Stimulated activated CD4-positive, alpha-beta T cell treated with anti-CD3 and anti-CD28 coated beads, TNF-alpha, amount 100 ng/mL, for 4 hours (primary cell): Measurements from ENCODE around the gene TARBP2.
"Not testable (repeated sequence)": the region's sequence is repeated elsewhere in the genome, so short reads cannot be mapped to it uniquely, and the experiment has no call there.

Source experiments
- DNase-seq, 3 experiments: peaks; one replicate each; pipeline ENCODE4 v3.0.0-alpha.2; 2020; ENCODE audit warnings: low read depth in 3 of 3

The TARBP2 gene

GRCh38 chr12:53513712-53514410 lies 12.8 kb downstream of the TARBP2 start:
- no peak for DNase-seq

DNA sequence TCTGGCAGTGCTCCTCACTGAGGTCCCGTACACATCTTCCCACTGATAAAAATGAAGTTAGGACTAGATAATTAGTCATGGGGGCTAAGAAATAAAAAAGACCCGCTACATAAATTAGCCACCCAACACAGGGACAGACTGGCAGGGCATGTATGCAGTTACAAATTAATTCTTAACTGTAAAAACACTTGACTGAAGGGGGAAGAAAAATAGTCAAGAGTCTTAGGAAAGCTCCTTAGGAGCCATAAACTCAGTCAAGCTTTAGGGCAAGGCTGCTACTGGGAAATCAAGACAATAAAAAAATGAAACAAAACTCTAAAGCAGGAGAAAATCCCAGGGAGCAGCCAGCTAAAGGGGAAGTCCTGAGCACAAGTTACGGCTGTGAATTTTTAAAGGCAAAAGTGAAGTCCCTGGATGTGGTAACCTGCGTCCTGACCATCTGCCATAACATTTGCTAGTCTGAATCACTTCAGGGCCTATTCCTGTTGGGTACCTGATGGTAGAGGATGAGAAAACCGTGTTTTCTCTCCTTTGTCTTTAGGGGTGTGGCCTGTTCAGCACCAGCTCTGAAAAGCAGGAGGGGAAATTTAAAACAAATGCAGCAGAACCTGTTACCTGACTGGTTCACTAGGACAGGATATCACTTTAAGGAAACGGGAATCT lies 13.7 kb downstream of the TARBP2 start:
- no peak for DNase-seq

DNA sequence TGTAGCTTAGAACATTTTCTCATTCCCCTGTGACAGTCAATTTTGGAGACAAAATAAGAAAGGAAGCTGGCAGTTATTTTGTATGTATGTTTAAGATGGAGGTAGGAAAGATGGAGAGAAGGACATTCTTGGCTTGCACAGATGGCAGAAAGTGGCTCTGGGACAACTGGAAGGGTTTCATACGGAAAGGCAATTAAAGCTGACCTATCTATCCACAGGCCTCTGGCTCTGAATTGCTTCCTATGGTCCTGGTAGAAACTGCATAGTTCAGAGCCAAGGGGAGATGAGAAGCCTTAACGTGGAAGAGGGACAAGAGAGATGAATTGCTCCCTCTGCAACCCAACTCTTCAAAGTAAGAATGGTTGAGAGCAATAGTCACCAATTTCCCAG lies 14.2 kb downstream of the TARBP2 start:
- DNase-seq, result no peak

- DNase-seq, result no peak
Observed at GRCh38 chr12:53516758-53517455, 15.8 kb downstream of the TARBP2 start.

GRCh38 chr12:53518381-53518780 lies 17.3 kb downstream of the TARBP2 start:
- DNase-seq, result no peak

DNA sequence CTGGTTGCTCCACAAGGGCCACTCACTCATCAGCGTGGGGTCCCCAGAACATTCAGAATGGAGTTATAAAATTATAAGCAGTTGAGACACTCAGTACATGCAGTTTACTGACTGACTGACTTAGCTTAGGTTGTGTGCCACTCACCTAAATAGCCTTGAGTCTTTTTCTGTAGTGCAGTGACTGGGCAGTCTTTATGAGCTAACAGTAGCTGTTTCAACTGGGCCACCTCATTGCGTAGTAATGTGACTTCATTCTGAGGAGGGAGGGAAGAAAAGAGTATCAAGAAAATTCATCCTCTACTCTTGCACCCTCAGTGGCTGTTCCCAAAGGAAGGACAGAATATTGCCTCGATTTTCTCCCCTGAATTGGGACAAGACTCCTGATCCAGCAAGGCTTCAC lies 22.0 kb downstream of the TARBP2 start:
- DNase-seq, result no peak

GRCh38 chr12:53524476-53524875 lies 23.4 kb downstream of the TARBP2 start:
- DNase-seq, result no peak

DNA sequence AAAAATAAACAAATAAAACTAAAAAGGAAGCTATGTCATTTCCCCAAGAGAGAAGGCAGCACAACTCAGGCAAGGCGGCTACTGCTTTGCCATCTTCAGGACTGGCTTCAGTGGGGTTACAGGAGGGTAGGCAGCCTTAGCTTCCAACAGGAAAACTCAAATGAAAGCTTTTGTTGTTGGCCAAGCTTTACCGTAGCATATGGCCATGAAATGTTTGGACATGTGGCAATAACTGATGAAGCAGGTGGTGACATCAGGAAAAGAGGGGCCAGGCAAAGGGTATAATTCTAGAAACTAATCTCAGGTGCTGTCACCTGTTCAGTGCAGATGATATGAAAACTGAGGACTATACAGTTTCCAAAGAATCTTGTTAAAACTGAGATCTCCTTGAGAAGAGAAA lies 29.0 kb downstream of the TARBP2 start:
- DNase-seq, result no peak

DNA sequence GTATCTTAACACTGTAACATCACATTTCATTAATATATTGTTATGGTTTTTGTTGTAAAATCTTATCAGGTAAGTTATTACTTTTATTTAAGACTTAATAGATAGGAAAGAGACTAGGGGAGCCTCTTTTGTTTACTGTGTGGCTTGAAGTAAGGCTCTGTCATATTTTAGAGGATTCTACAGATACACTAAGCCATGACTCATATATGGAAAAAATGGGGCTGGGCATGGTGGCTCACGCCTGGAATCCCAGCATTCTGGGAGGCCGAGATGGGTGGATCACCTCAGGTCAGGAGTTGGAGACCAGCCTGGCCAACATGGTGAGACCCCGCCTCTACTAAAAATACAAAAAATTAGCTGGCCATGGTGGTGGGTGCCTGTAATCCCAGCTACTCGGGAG lies 29.8 kb downstream of the TARBP2 start:
- no peak for DNase-seq

- DNase-seq, result no peak
Observed at GRCh38 chr12:53532021-53532420, 30.9 kb downstream of the TARBP2 start.

GRCh38 chr12:53532524-53533445 lies 31.7 kb downstream of the TARBP2 start:
- no peak for DNase-seq

- no peak for DNase-seq
Observed at GRCh38 chr12:53533471-53533870, 32.4 kb downstream of the TARBP2 start.

DNA sequence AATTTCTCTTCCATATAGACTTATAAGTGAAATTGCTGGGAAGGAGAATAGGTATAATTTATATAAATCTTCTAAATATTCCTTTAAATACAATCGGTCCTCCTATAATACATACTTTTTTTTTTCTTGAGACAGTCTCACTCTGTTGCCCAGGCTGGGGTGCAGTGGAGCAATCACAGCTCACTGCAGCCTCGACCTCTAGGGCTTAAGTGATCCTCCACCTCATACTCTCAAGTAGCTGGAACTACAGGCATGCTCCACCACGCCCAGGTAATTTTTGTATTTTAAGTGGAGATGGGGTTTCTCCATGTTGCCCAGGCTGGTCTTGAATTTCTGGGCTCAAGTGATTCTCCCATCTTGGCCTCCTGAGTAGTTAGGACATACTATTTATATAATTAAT lies 35.9 kb downstream of the TARBP2 start:
- no peak for DNase-seq

GRCh38 chr12:53538209-53538689 lies 37.2 kb downstream of the TARBP2 start:
- no peak for DNase-seq

DNA sequence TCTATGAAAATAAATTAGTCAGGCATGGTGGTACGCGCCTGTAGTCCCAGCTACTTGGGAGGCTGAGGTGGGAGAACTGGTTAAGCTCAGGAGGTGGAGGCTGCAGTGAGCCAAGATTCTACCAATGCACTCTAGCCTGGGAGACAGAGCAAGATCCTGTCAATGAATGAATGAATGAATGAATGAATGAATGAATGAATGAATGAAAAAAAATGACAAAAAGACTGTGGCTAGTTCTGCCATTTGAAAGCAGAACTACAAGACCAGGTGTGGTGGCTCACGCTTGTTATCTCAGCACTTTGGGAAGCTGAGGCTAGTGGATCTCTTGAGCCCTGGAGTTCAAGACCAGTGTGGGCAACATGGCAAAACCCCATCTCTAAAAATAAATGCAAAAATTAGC lies 38.4 kb downstream of the TARBP2 start:
- DNase-seq, result no peak

GRCh38 chr12:53543539-53543938 lies 42.5 kb downstream of the TARBP2 start:
- DNase-seq, result peak in 2 of 3 experiments; percentile 10 to 13

GRCh38 chr12:53548354-53548753 lies 47.3 kb downstream of the TARBP2 start:
- DNase-seq, result not testable (repeated sequence)

DNA sequence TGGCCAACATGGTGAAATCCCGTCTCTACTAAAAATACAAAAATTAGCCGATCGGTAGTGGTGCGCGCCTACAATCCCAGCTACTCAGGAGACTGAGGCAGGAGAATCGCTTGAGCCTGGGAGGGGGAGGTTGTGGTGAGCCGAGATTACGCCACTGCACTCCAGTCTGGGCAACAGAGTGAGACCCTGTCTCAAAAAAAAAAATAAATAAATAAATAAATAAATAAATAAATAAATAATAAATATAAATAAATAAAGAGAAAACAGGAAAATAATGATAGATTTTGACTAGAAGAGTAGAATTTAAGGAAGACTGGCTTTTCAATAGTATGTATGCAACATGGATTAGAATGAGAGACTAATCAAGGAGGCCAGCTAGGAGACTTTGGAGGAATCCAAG lies 49.0 kb downstream of the TARBP2 start:
- DNase-seq, result not testable (repeated sequence)

DNA sequence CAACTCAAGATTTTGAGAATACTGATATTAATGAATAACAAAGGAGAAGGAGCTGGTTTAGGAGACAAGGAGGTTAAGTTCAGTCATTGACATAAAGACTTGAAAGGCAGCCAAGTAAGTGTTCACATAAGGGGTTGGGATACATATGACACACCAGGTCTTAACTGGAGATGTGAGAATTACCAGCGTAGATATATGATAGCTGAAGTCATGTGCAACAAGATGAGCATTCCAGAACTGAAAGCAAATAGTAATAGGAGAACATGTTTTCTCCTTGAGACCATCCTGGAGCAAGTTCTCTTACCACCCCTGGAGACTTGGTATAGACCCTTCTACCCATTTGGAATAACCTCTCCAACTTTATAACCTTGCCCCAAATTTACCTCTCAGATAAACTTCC lies 49.5 kb downstream of the TARBP2 start:
- no peak for DNase-seq

- no peak for DNase-seq
Observed at GRCh38 chr12:53551889-53552291, 50.8 kb downstream of the TARBP2 start.
